IMR-90 (cell line): ENCODE data around the gene GPR183.

Experiments used
- BHLHE40 ChIP-seq: fragments of 150-350 bp; IDR thresholded peaks from 2 replicates; pipeline ENCODE4 v1.6.1; 2016; ENCODE audit warnings: mild to moderate bottlenecking, low read depth, low read length
- CEBPB ChIP-seq: IDR thresholded peaks from 2 replicates; pipeline ENCODE4 v1.6.1; 2012; ENCODE audit warnings: low read depth, low read length, improper control_type of control experiment
- CHD1 ChIP-seq: IDR thresholded peaks from 2 replicates; pipeline ENCODE4 v1.6.1; 2012; ENCODE audit warnings: low read depth, low read length, improper control_type of control experiment
- CTCF ChIP-seq: conservative IDR thresholded peaks from 2 replicates; pipeline ENCODE4 v1.5.1; 2012; ENCODE audit warnings: mild to moderate bottlenecking, low read depth, low read length, improper control_type of control experiment
- ELK1 ChIP-seq: fragments of 150-350 bp; IDR thresholded peaks from 2 replicates; pipeline ENCODE4 v1.6.1; 2016; ENCODE audit warnings: low read depth, mild to moderate bottlenecking, low read length, moderate library complexity, borderline replicate concordance
- FOS ChIP-seq: fragments of 150-350 bp; IDR thresholded peaks from 2 replicates; pipeline ENCODE4 v1.6.1; 2016; ENCODE audit warnings: low read depth, low read length
- MAZ ChIP-seq: IDR thresholded peaks from 2 replicates; pipeline ENCODE4 v1.6.1; 2012; ENCODE audit warnings: low read depth, mild to moderate bottlenecking, low read length, improper control_type of control experiment, moderate library complexity, borderline replicate concordance
- MXI1 ChIP-seq: IDR thresholded peaks from 2 replicates; pipeline ENCODE4 v1.6.1; 2012; ENCODE audit warnings: low read depth, mild to moderate bottlenecking, low read length, moderate library complexity, borderline replicate concordance
- POLR2A ChIP-seq: IDR thresholded peaks from 2 replicates; pipeline ENCODE4 v1.6.1; 2012; ENCODE audit warnings: mild to moderate bottlenecking, low read depth, low read length
- SMC3 ChIP-seq: fragments of 150-350 bp; IDR thresholded peaks from 2 replicates; pipeline ENCODE4 v1.6.1; 2016; ENCODE audit warnings: low read depth, mild to moderate bottlenecking, antibody characterized with exemption, low read length, moderate library complexity
- USF2 ChIP-seq: fragments of 150-350 bp; IDR thresholded peaks from 2 replicates; pipeline ENCODE4 v1.6.1; 2017; ENCODE audit warnings: mild to moderate bottlenecking, antibody characterized with exemption, low read length, low read depth

DNA sequence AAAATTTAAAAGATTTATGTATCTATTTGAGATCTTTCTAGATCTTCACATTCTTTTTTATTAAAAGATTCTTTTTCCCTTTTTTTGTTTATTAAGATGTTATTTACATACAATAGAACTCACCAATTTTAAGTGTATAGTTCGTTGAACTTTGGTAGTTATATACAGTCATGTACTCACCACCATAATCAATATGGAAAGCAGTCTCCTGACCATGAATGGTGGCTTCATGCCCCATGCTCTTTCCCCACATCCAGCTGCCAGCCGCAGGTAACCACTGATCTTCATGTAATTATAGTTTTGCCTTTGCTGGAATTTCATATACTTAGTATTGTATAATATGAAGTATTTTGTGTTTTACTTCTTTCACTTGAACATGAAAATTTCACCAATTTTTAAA is 20.6 kb upstream of the GPR183 start:
- TF ChIP-seq CTCF (no peak), POLR2A (no peak), SMC3 (no peak), USF2 (no peak), CEBPB (no peak), FOS (no peak), MXI1 (no peak), MAZ (no peak), BHLHE40 (no peak), CHD1 (no peak), ELK1 (no peak)
